CD4-positive, alpha-beta T cell treated with Interleukin-2 at 100 ng/mL for 4 hours (primary cell): ENCODE measurements around the gene ESRRB.

Source experiments
- DNase-seq: peaks from one replicate; pipeline ENCODE4 v3.0.0-alpha.2; 2020; ENCODE audit warnings: low spot score

Gene ESRRB

GRCh38 chr14:76407449-76408150, 31.7 kb downstream of the ESRRB start:
- DNase-seq: no peak

- no peak for DNase-seq
Observed at GRCh38 chr14:76408877-76409276, 32.9 kb downstream of the ESRRB start.

GRCh38 chr14:76412501-76412900, 36.6 kb downstream of the ESRRB start:
- DNase-seq: no peak

GRCh38 chr14:76413106-76413961, 37.4 kb downstream of the ESRRB start:
- no peak for DNase-seq

GRCh38 chr14:76413962-76414600, 38.1 kb downstream of the ESRRB start:
- no peak for DNase-seq

GRCh38 chr14:76419399-76419798, 43.5 kb downstream of the ESRRB start:
- no peak for DNase-seq

GRCh38 chr14:76420827-76421226, 44.9 kb downstream of the ESRRB start:
- DNase-seq: no peak

- no peak for DNase-seq
Observed at GRCh38 chr14:76421662-76422061, 45.7 kb downstream of the ESRRB start.

GRCh38 chr14:76422662-76423061, 46.7 kb downstream of the ESRRB start:
- no peak for DNase-seq

GRCh38 chr14:76423534-76423933, 47.6 kb downstream of the ESRRB start:
- no peak for DNase-seq

GRCh38 chr14:76424359-76424758, 48.4 kb downstream of the ESRRB start:
- no peak for DNase-seq

GRCh38 chr14:76426161-76426696, 50.3 kb downstream of the ESRRB start:
- DNase-seq: no peak

GRCh38 chr14:76428611-76429010, 52.7 kb downstream of the ESRRB start:
- DNase-seq: no peak

- DNase-seq: no peak
Observed at GRCh38 chr14:76430017-76430416, 54.1 kb downstream of the ESRRB start.

GRCh38 chr14:76430475-76430980, 54.6 kb downstream of the ESRRB start:
- no peak for DNase-seq

GRCh38 chr14:76431538-76431937, 55.6 kb downstream of the ESRRB start:
- no peak for DNase-seq

- no peak for DNase-seq
Observed at GRCh38 chr14:76432827-76433752, 57.2 kb downstream of the ESRRB start.

GRCh38 chr14:76434220-76434619, 58.3 kb downstream of the ESRRB start:
- no peak for DNase-seq

- no peak for DNase-seq
Observed at GRCh38 chr14:76439237-76439775, 63.4 kb downstream of the ESRRB start.

- DNase-seq: no peak
Observed at GRCh38 chr14:76446486-76446885, 70.5 kb downstream of the ESRRB start.

GRCh38 chr14:76446921-76447320, 71.0 kb downstream of the ESRRB start:
- no peak for DNase-seq
